ENCODE measurements around the gene FGF9.

The FGF9 gene

GRCh38 chr13:21691928-21692327 lies 21.1 kb downstream of the FGF9 start:
- TF ChIP-seq CTCF (IDR thresholded peaks at IDR 0.05; ENCODE audit: poor library complexity, severe bottlenecking) = no peak
- no peaks in the 10 kb centered on the region for H3K9me3 ChIP-seq (ENCODE audit: severe bottlenecking)
- H3K27me3 ChIP-seq (ENCODE audit: insufficient read depth, poor library complexity, severe bottlenecking) = no peaks in the 10 kb centered on the region
- H3K4me3 ChIP-seq (ENCODE audit: severe bottlenecking) = no peak overlapping the region
- no peak overlapping the region for H3K27ac ChIP-seq (ENCODE audit: poor library complexity, severe bottlenecking)
- H3K4me1 ChIP-seq (ENCODE audit: insufficient read depth, poor library complexity, severe bottlenecking) = peaks cover 10% of the 10 kb centered on the region
- H3K36me3 ChIP-seq (ENCODE audit: low read depth) = no peaks in the 10 kb centered on the region
- DNase-seq (ENCODE audit: low spot score) (no peak), ATAC-seq (ENCODE audit: low read depth) (no peak)

- Histone ChIP-seq H3K9me3 (ENCODE audit: severe bottlenecking) (no peaks in the 10 kb centered on the region), H3K36me3 (ENCODE audit: low read depth) (no peaks in the 10 kb centered on the region), H3K4me3 (ENCODE audit: severe bottlenecking) (no peak overlapping the region), H3K27ac (ENCODE audit: poor library complexity, severe bottlenecking) (no peak overlapping the region), H3K4me1 (ENCODE audit: insufficient read depth, poor library complexity, severe bottlenecking) (no peaks in the 10 kb centered on the region), H3K27me3 (ENCODE audit: insufficient read depth, poor library complexity, severe bottlenecking) (no peaks in the 10 kb centered on the region)
- ATAC-seq (ENCODE audit: low read depth) (no peak), DNase-seq (ENCODE audit: low spot score) (no peak)
- no peak for TF ChIP-seq CTCF (IDR thresholded peaks at IDR 0.05; ENCODE audit: poor library complexity, severe bottlenecking)
These were observed 24.0 kb downstream of the FGF9 start for GRCh38 chr13:21694831-21695230.

GRCh38 chr13:21695546-21695945 lies 24.7 kb downstream of the FGF9 start:
- ATAC-seq (ENCODE audit: low read depth) = no peak
- Histone ChIP-seq H3K9me3 (ENCODE audit: severe bottlenecking) (no peaks in the 10 kb centered on the region), H3K36me3 (ENCODE audit: low read depth) (no peaks in the 10 kb centered on the region), H3K4me1 (ENCODE audit: insufficient read depth, poor library complexity, severe bottlenecking) (no peaks in the 10 kb centered on the region), H3K27ac (ENCODE audit: poor library complexity, severe bottlenecking) (no peak overlapping the region), H3K4me3 (ENCODE audit: severe bottlenecking) (no peak overlapping the region), H3K27me3 (ENCODE audit: insufficient read depth, poor library complexity, severe bottlenecking) (no peaks in the 10 kb centered on the region)
- no peak for DNase-seq (ENCODE audit: low spot score)
- no peak for TF ChIP-seq CTCF (IDR thresholded peaks at IDR 0.05; ENCODE audit: poor library complexity, severe bottlenecking)

- H3K27me3 ChIP-seq (ENCODE audit: insufficient read depth, poor library complexity, severe bottlenecking) = no peaks in the 10 kb centered on the region
- H3K36me3 ChIP-seq (ENCODE audit: low read depth) = no peaks in the 10 kb centered on the region
- ATAC-seq (ENCODE audit: low read depth) = no peak
These were observed 26.1 kb downstream of the FGF9 start for GRCh38 chr13:21696865-21697448.

More at GRCh38 chr13:21696865-21697448, 26.1 kb downstream of the FGF9 start:
- no peaks in the 10 kb centered on the region for H3K9me3 ChIP-seq (ENCODE audit: severe bottlenecking)
- no peaks in the 10 kb centered on the region for H3K4me1 ChIP-seq (ENCODE audit: insufficient read depth, poor library complexity, severe bottlenecking)
- no peak overlapping the region for H3K27ac ChIP-seq (ENCODE audit: poor library complexity, severe bottlenecking)
- DNase-seq (ENCODE audit: low spot score) = no peak
- no peak for TF ChIP-seq CTCF (IDR thresholded peaks at IDR 0.05; ENCODE audit: poor library complexity, severe bottlenecking)
- H3K4me3 ChIP-seq (ENCODE audit: severe bottlenecking) = no peak overlapping the region
